Retina (tissue), 1 donor: ENCODE measurements around the gene PAPOLB.
A peak's percentile ranks its signal among the peaks of the same experiment; 100 is the strongest.

Source experiments
- DNase-seq: peaks from one replicate; pipeline ENCODE4 v3.0.0-alpha.2; 2016

The PAPOLB gene

GRCh38 chr7:4876586-4876985, 14.8 kb upstream of the PAPOLB start:
- no peak for DNase-seq

- DNase-seq = no peak
Measured at GRCh38 chr7:4875391-4875790, 13.6 kb upstream of the PAPOLB start.

- no peak for DNase-seq
Measured at GRCh38 chr7:4873071-4873944, 11.5 kb upstream of the PAPOLB start.

- no peak for DNase-seq
Measured at GRCh38 chr7:4871930-4872675, 10.3 kb upstream of the PAPOLB start.

GRCh38 chr7:4871056-4871680, 9.3 kb upstream of the PAPOLB start:
- DNase-seq = no peak

- no peak for DNase-seq
Measured at GRCh38 chr7:4868493-4868892, 6.7 kb upstream of the PAPOLB start.

- DNase-seq = no peak
Measured at GRCh38 chr7:4866528-4867496, 5.0 kb upstream of the PAPOLB start.

- no peak for DNase-seq
Measured at GRCh38 chr7:4862156-4862555, 326 bp upstream of the PAPOLB start.

GRCh38 chr7:4861227-4861626, 603 bp downstream of the PAPOLB start:
- no peak for DNase-seq

GRCh38 chr7:4857189-4857588, 4.6 kb downstream of the PAPOLB start:
- DNase-seq = no peak

GRCh38 chr7:4856336-4857057, 5.3 kb downstream of the PAPOLB start:
- peak; percentile 30 for DNase-seq

GRCh38 chr7:4854916-4855315, 6.9 kb downstream of the PAPOLB start:
- DNase-seq = no peak

GRCh38 chr7:4851459-4852422, 10.1 kb downstream of the PAPOLB start:
- no peak for DNase-seq

GRCh38 chr7:4850262-4850795, 11.5 kb downstream of the PAPOLB start:
- DNase-seq = no peak

- no peak for DNase-seq
Measured at GRCh38 chr7:4849390-4849789, 12.4 kb downstream of the PAPOLB start.

- peak; percentile 77 for DNase-seq
Measured at GRCh38 chr7:4845740-4846142, 16.1 kb downstream of the PAPOLB start.

GRCh38 chr7:4842319-4843064, 19.3 kb downstream of the PAPOLB start:
- peak; percentile 30 for DNase-seq

GRCh38 chr7:4841836-4842235, 20.0 kb downstream of the PAPOLB start:
- no peak for DNase-seq

- no peak for DNase-seq
Measured at GRCh38 chr7:4841007-4841784, 20.6 kb downstream of the PAPOLB start.
